HTR-8/SVneo (cell line): ENCODE data around the gene TNNT2.

Experiments used
- DNase-seq: peaks from one replicate; pipeline ENCODE4 v3.0.0; 2011; ENCODE audit warnings: low spot score, mixed read lengths; ENCODE audit not compliant: insufficient read length
- FAIRE-seq: peaks from 2 replicates; lab custom pipeline; 2011; peaks lifted over from hg19 to GRCh38; lab: Jason Lieb, UNC

TNNT2 gene

GRCh38 chr1:201359873-201360210 lies 17.6 kb downstream of the TNNT2 start:
- FAIRE-seq (no peak), DNase-seq (no peak)

- DNase-seq (no peak), FAIRE-seq (no peak)
Observed at GRCh38 chr1:201359031-201359872, 18.2 kb downstream of the TNNT2 start.

GRCh38 chr1:201358596-201358995 lies 18.9 kb downstream of the TNNT2 start:
- DNase-seq = no peak
- FAIRE-seq = no peak

GRCh38 chr1:201357636-201358348 lies 19.7 kb downstream of the TNNT2 start:
- FAIRE-seq = no peak
- no peak for DNase-seq

- DNase-seq (no peak), FAIRE-seq (no peak)
Observed at GRCh38 chr1:201357211-201357610, 20.3 kb downstream of the TNNT2 start.

- no peak for DNase-seq
- no peak for FAIRE-seq
Observed at GRCh38 chr1:201356701-201357100, 20.8 kb downstream of the TNNT2 start.

- FAIRE-seq (no peak), DNase-seq (no peak)
Observed at GRCh38 chr1:201356236-201356635, 21.2 kb downstream of the TNNT2 start.

- DNase-seq (no peak), FAIRE-seq (no peak)
Observed at GRCh38 chr1:201355471-201355870, 22.0 kb downstream of the TNNT2 start.

- no peak for DNase-seq
- no peak for FAIRE-seq
Observed at GRCh38 chr1:201354901-201355295, 22.6 kb downstream of the TNNT2 start.

- FAIRE-seq (no peak), DNase-seq (no peak)
Observed at GRCh38 chr1:201354151-201354900, 23.2 kb downstream of the TNNT2 start.

GRCh38 chr1:201353186-201353940 lies 24.1 kb downstream of the TNNT2 start:
- no peak for FAIRE-seq
- no peak for DNase-seq

- FAIRE-seq (no peak), DNase-seq (no peak)
Observed at GRCh38 chr1:201351617-201352016, 25.9 kb downstream of the TNNT2 start.

- no peak for FAIRE-seq
- DNase-seq = no peak
Observed at GRCh38 chr1:201350884-201351283, 26.6 kb downstream of the TNNT2 start.

GRCh38 chr1:201350361-201350725 lies 27.1 kb downstream of the TNNT2 start:
- FAIRE-seq = no peak
- no peak for DNase-seq

- no peak for FAIRE-seq
Observed at GRCh38 chr1:201349092-201349491, 28.4 kb downstream of the TNNT2 start.

GRCh38 chr1:201348211-201348566 lies 29.3 kb downstream of the TNNT2 start:
- DNase-seq (peak; percentile 85), FAIRE-seq (no peak)

More at GRCh38 chr1:201349092-201349491, 28.4 kb downstream of the TNNT2 start:
- no peak for DNase-seq

- FAIRE-seq = no peak
- no peak for DNase-seq
Observed at GRCh38 chr1:201347498-201348210, 29.8 kb downstream of the TNNT2 start.

GRCh38 chr1:201346987-201347386 lies 30.5 kb downstream of the TNNT2 start:
- DNase-seq (no peak), FAIRE-seq (no peak)

GRCh38 chr1:201346337-201346939 lies 31.0 kb downstream of the TNNT2 start:
- DNase-seq (peak; percentile 75), FAIRE-seq (no peak)

- FAIRE-seq (no peak), DNase-seq (no peak)
Observed at GRCh38 chr1:201345081-201345355, 32.5 kb downstream of the TNNT2 start.
